A549 (cell line): ENCODE results near the gene GSC2. TPM values are rescaled to one million over a fixed set of nuclear protein-coding genes. Genes with fewer than 3 reads are reported as not detected.

Source experiments
- ATAC-seq, 2 experiments: fragments of 200-7000 bp in 1 of 2; fragments of >200 bp in 1 of 2; cut with Nextera tagmentation in 1 of 2; cut with Tn5 transposase in 1 of 2; 3 replicates each; pipeline versions ENCODE4 v1.8.0 to v1.9.1; 2018 to 2020; ENCODE audit warnings: mild to moderate bottlenecking in 1 of 2, moderate library complexity in 1 of 2
- CTCF ChIA-PET: fragments of 300-600 bp; sonication (Branson Sonifier 250); formaldehyde crosslinking; extraction: SDS; loops from one replicate; lab custom pipeline; 2021; ENCODE audit warnings: antibody characterized with exemption, inconsistent platforms; lab: Yijun Ruan, JAX
- POLR2A ChIA-PET: fragments of 350-600 bp; formaldehyde crosslinking; extraction: SDS; loops from one replicate; lab custom pipeline; 2021; ENCODE audit warnings: antibody characterized with exemption, inconsistent platforms; lab: Yijun Ruan, JAX
- DNase-seq, 2 experiments: peaks; one replicate each; pipeline versions ENCODE4 v3.0.0 to v3.0.0-alpha.2; 2011 to 2016; ENCODE audit warnings: low read depth in 1 of 2, low spot score in 1 of 2
- FAIRE-seq: peaks from 2 replicates; lab custom pipeline; 2011; peaks lifted over from hg19 to GRCh38; lab: Jason Lieb, UNC
- H3K27ac ChIP-seq, 2 experiments: fragments of >200 bp; sonication (Bioruptor Twin); formaldehyde crosslinking; 3 replicates each; pipeline ENCODE4 v1.5.1; 2016 to 2017
- H3K4me1 ChIP-seq: fragments of >200 bp; sonication (Bioruptor Twin); formaldehyde crosslinking; 3 replicates; pipeline ENCODE4 v1.6.1; 2016
- H3K4me2 ChIP-seq: fragments of >200 bp; sonication (Bioruptor Twin); formaldehyde crosslinking; 3 replicates; pipeline ENCODE4 v1.6.1; 2016
- H3K4me3 ChIP-seq: fragments of >200 bp; sonication (Bioruptor Twin); formaldehyde crosslinking; 3 replicates; pipeline ENCODE4 v1.5.1; 2016
- H3K9me3 ChIP-seq: fragments of >200 bp; sonication (Bioruptor Twin); formaldehyde crosslinking; 3 replicates; pipeline ENCODE4 v1.6.1; 2016
- EHMT2 ChIP-seq: fragments of 200-600 bp; sonication (generic); IDR thresholded peaks from 2 replicates; pipeline ENCODE4 v1.6.1; 2016; ENCODE audit warnings: antibody characterized with exemption, low read depth, mild to moderate bottlenecking, moderate library complexity
- HEYL ChIP-seq: fragments of 250-450 bp; sonication (Bioruptor Pico); IDR thresholded peaks from 2 replicates; pipeline ENCODE4 v1.8.0; 2021; ENCODE audit warnings: mild to moderate bottlenecking, moderate library complexity
- HOXA7 ChIP-seq: fragments of 250-450 bp; sonication (Bioruptor Pico); IDR thresholded peaks from 2 replicates; pipeline ENCODE4 v1.5.0; 2020; ENCODE audit warnings: mild to moderate bottlenecking, moderate library complexity
- HOXB13 ChIP-seq: fragments of 250-450 bp; sonication (Bioruptor Pico); IDR thresholded peaks from 2 replicates; pipeline ENCODE4 v1.5.0; 2020; ENCODE audit warnings: low read depth, mild to moderate bottlenecking, moderate library complexity
- JUN ChIP-seq, 2 experiments: fragments of >200 bp; sonication (Bioruptor Twin); formaldehyde crosslinking; IDR thresholded peaks; 2 replicates in 1 of 2; 3 replicates in 1 of 2; pipeline ENCODE4 v1.6.1; 2016 to 2017
- NFE2L2 ChIP-seq: fragments of 150-350 bp; conservative IDR thresholded peaks from 2 replicates; pipeline ENCODE4 v1.6.1; 2014; ENCODE audit warnings: low read length
- NPAS2 ChIP-seq: fragments of 250-450 bp; sonication (Bioruptor Pico); IDR thresholded peaks from 2 replicates; pipeline ENCODE4 v1.8.0; 2022; ENCODE audit warnings: mild to moderate bottlenecking, moderate library complexity, borderline replicate concordance
- TFCP2L1 ChIP-seq: fragments of 250-450 bp; sonication (Bioruptor Pico); IDR thresholded peaks from 2 replicates; pipeline ENCODE4 v1.5.0; 2021; ENCODE audit warnings: mild to moderate bottlenecking
- ZSCAN20 ChIP-seq: fragments of 250-450 bp; sonication (Bioruptor Pico); IDR thresholded peaks from 2 replicates; pipeline ENCODE4 v1.8.0; 2022; ENCODE audit warnings: mild to moderate bottlenecking, moderate library complexity
- WGBS: methylation state at CpG from one replicate; pipeline ENCODE4 v1.1.6; 2017; ENCODE audit errors: missing lambda C conversion rate; 5-methylcytosine and 5-hydroxymethylcytosine counted together
- polyA plus RNA-seq, 4 experiments: library from polyadenylated mRNA; depleted of rRNA in 3 of 4; stranded (reverse); fragments of >200 nt; fragmentation: RNase III in 1 of 4; extraction: RNeasy Plus Mini Kit Qiagen cat#74134 plus additional on column Dnase treatment in 1 of 4; gene quantifications; 2 replicates in 3 of 4; 3 replicates in 1 of 4; pipeline ENCODE4 v1.2.3, GENCODE V29; 2011 to 2017
- TF ChIP-seq, protein P1 (sequence below): IDR thresholded peaks from 2 replicates; pipeline ENCODE4 v1.6.1; 2012; ENCODE audit warnings: low read depth, borderline replicate concordance
- TF ChIP-seq, protein P2 (sequence below): fragments of 150-350 bp; IDR thresholded peaks from 2 replicates; pipeline ENCODE4 v1.6.1; 2014; ENCODE audit warnings: low read depth, mild to moderate bottlenecking, low read length
- TF ChIP-seq, protein P3 (sequence below): fragments of >200 bp; sonication (Bioruptor Twin); formaldehyde crosslinking; IDR thresholded peaks from 3 replicates; pipeline ENCODE4 v1.5.1; 2016
- TF ChIP-seq, protein P4 (sequence below): fragments of 450-650 bp; IDR thresholded peaks from 2 replicates; pipeline ENCODE4 v1.6.1; 2014; ENCODE audit warnings: antibody characterized with exemption

The GSC2 gene
- polyA plus RNA-seq, 2 of the 4 experiments (the other 2 are of a cell fraction), result not detected

DNA sequence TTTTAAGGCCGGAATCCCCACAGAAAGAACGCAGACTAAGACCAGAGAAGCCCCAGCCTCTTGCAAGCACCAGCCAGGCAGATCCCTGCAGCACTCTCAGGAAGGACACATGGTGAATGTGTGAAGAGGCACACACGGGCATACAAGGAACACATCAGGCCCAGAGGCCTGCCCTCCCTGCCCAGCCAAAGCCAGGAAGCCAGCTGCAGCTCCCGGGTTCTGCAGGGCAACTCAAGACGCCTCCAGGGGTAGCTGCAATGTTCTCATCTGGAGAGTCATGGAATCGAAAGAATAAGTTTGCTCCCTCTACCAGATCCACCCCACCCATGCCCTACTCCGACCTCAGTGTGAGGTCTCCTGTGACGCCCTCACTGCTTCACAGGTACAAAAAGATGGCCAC is 30.1 kb downstream of the GSC2 start:
- FAIRE-seq (no peak), ATAC-seq (no peak), DNase-seq (no peak)
- 87% methylated on average over 6 of the region's 8 CpGs for WGBS
- Histone ChIP-seq H3K4me2 (peak overlapping the region; percentile 97; the same call in 1 of the 3 replicates), H3K27ac (0 out of 6 replicates have a peak overlapping the region, but pooled peaks of 1 of the 2 experiments have one; percentile 96), H3K4me1 (peaks cover 15% of the 10 kb centered on the region; the same call in 2 of the 3 replicates), H3K9me3 (no peaks in the 10 kb centered on the region), H3K4me3 (no peak overlapping the region)
- ChIA-PET CTCF (interaction anchor here (1.2 kb wide), 1 partner anchor 9 kb away, joined by 4 read pairs; no protein-coding TSS in a partner anchor), POLR2A (no interaction called here)
- TF ChIP-seq, protein P1, sequence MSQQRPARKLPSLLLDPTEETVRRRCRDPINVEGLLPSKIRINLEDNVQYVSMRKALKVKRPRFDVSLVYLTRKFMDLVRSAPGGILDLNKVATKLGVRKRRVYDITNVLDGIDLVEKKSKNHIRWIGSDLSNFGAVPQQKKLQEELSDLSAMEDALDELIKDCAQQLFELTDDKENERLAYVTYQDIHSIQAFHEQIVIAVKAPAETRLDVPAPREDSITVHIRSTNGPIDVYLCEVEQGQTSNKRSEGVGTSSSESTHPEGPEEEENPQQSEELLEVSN, result no peak

DNA sequence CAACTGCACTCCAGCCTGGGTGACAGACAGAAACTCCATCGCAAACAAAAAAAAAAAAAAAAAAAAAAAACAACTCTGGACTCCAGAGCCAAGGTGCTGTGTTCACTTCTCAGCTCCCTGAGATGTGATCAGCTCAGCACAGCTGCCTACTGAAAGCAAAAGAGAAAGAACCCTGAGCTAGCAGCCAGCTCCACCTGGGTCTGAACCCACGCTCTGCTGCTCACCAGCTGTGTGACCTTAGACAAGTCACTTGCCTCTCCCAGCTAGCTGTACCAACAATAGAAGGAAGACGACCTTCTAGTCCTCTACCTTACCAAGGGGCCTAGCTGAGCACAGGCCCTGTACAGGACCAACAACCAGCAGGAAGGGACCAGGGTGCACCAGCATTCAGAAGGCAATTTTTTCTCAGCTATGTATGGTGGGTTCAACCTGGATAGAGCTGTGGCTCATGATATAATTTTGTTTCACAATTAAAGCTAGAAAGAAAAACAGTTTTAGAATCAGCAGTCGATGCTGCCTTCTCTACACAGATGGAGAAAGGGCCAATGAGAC is 31.7 kb downstream of the GSC2 start:
- ATAC-seq (no peak), FAIRE-seq (no peak), DNase-seq (no peak)
- Histone ChIP-seq H3K4me3 (no peak overlapping the region), H3K4me2 (no peak overlapping the region), H3K27ac (no peak overlapping the region), H3K9me3 (no peaks in the 10 kb centered on the region), H3K4me1 (peaks cover 15% of the 10 kb centered on the region; the same call in 2 of the 3 replicates)
- WGBS, result 92% methylated on average over 4 of the region's 4 CpGs
- no peak for TF ChIP-seq HEYL (CRISPR knock-in tag)
- TF ChIP-seq HOXA7 (CRISPR knock-in tag), result no peak
- no peak for TF ChIP-seq NPAS2 (CRISPR knock-in tag)
- ChIA-PET POLR2A (no interaction called here), CTCF (interaction anchor here (1.2 to 1.7 kb wide), 2 partner anchors 8 to 26 kb away, joined by 4 read pairs; partner anchors contain the start of gene ESS2)

DNA sequence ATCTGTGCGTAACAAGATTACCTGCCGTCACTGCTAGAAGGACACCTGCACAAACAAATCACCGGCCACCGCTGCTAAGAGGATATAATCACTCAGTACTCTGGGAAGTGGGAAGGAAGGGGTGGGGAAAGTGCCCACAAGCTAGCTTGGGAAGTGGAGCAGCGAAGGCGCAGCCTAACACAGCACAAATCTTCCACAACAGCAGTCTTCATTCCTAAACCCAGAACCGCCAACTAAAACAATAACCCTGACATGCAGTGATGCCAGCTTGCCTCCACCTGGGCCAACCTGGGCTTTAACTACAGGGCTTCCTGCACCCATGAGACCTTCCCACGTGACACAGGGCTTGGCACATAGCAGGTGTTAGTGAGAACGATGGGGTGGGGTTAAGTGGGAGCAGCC is 33.0 kb downstream of the GSC2 start:
- TF ChIP-seq ZSCAN20 (CRISPR knock-in tag) (no peak), EHMT2 (no peak), NFE2L2 (no peak), JUN (IDR thresholded peaks at IDR 0.05) (no peak), HOXB13 (CRISPR knock-in tag) (no peak), TFCP2L1 (no peak)
- TF ChIP-seq, protein P2, sequence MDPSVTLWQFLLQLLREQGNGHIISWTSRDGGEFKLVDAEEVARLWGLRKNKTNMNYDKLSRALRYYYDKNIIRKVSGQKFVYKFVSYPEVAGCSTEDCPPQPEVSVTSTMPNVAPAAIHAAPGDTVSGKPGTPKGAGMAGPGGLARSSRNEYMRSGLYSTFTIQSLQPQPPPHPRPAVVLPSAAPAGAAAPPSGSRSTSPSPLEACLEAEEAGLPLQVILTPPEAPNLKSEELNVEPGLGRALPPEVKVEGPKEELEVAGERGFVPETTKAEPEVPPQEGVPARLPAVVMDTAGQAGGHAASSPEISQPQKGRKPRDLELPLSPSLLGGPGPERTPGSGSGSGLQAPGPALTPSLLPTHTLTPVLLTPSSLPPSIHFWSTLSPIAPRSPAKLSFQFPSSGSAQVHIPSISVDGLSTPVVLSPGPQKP, result no peak
- Histone ChIP-seq H3K4me2 (no peak overlapping the region), H3K9me3 (no peaks in the 10 kb centered on the region), H3K27ac (no peak overlapping the region), H3K4me1 (peaks cover 12% of the 10 kb centered on the region; the same call in 2 of the 3 replicates), H3K4me3 (no peak overlapping the region)
- no peak for DNase-seq
- 91% methylated on average over 9 of the region's 9 CpGs for WGBS
- ChIA-PET CTCF (interaction anchor here (1.0 to 2.5 kb wide), 3 partner anchors 11 to 62 kb away, joined by 3 to 11 read pairs (median 3); partner anchors contain the start of gene SLC25A1), POLR2A (no interaction called here)
- no peak for ATAC-seq
- FAIRE-seq, result no peak

DNA sequence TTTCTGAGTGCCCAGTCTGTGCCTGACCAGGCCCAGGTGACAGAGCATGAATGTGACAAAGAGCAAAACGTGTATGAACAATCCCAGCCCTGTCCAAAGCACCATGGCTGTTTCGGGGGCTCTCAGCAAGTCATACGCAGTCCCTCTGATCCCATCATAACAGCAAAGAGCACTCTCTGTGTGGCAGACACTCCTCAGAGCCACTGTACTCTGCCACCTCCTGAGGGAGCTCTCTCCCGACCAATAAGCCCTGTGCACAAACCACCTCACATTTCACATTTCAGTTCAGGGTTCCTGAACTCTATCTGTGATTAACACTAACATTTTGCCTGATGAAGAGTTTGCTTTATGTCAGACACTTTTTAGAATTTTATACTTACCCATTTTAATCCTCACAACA is 34.5 kb downstream of the GSC2 start:
- Histone ChIP-seq H3K4me1 (peaks cover 7% of the 10 kb centered on the region; the same call in 2 of the 3 replicates), H3K4me3 (no peak overlapping the region), H3K9me3 (no peaks in the 10 kb centered on the region), H3K4me2 (no peak overlapping the region), H3K27ac (no peak overlapping the region)
- POLR2A ChIA-PET, result no interaction called here
- DNase-seq (no peak), FAIRE-seq (no peak), ATAC-seq (peak; percentile 43 to 59; a peak in 2 of 6 replicates)
- CTCF ChIA-PET, result interaction anchor here (0.6 to 2.5 kb wide), 2 partner anchors 9 to 269 kb away, joined by 3 to 11 read pairs; no protein-coding TSS in a partner anchor
- WGBS, result 51% methylated on average over 4 of the region's 4 CpGs
- TF ChIP-seq NPAS2 (CRISPR knock-in tag), result no peak
- no peak for TF ChIP-seq ZSCAN20 (CRISPR knock-in tag)
- TF ChIP-seq, protein P3, sequence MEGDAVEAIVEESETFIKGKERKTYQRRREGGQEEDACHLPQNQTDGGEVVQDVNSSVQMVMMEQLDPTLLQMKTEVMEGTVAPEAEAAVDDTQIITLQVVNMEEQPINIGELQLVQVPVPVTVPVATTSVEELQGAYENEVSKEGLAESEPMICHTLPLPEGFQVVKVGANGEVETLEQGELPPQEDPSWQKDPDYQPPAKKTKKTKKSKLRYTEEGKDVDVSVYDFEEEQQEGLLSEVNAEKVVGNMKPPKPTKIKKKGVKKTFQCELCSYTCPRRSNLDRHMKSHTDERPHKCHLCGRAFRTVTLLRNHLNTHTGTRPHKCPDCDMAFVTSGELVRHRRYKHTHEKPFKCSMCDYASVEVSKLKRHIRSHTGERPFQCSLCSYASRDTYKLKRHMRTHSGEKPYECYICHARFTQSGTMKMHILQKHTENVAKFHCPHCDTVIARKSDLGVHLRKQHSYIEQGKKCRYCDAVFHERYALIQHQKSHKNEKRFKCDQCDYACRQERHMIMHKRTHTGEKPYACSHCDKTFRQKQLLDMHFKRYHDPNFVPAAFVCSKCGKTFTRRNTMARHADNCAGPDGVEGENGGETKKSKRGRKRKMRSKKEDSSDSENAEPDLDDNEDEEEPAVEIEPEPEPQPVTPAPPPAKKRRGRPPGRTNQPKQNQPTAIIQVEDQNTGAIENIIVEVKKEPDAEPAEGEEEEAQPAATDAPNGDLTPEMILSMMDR, result no peak
- TF ChIP-seq, protein P4, sequence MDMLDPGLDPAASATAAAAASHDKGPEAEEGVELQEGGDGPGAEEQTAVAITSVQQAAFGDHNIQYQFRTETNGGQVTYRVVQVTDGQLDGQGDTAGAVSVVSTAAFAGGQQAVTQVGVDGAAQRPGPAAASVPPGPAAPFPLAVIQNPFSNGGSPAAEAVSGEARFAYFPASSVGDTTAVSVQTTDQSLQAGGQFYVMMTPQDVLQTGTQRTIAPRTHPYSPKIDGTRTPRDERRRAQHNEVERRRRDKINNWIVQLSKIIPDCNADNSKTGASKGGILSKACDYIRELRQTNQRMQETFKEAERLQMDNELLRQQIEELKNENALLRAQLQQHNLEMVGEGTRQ, result no peak
